ENCODE data around the gene SAMD11.
"Not testable (repeated sequence)": the region's sequence is repeated elsewhere in the genome, so short reads cannot be mapped to it uniquely, and the experiment has no call there.

SAMD11 gene

DNA sequence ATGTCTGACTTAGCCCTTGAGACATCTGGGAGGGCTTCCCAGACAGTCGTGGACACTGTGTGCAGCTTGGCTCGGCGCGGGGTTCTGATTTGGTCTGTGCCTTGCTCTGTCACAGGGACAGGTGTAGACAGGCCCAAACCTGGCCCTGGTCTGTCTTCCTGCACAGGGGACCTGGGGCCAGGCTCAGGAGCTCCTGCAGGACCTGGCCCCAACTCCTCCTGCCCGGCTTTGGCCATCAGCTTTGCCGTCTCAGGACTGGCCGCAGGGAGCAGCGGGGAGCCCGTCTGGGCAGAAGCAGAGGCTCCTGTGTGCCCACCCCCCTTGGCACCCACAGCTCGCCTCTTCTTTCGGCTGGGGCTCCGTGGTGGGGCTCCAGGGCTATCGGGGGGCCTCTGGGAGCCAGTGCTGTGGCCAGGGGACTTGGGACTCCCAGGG lies 56.4 kb downstream of the SAMD11 start:
- no peak for DNase-seq

DNA sequence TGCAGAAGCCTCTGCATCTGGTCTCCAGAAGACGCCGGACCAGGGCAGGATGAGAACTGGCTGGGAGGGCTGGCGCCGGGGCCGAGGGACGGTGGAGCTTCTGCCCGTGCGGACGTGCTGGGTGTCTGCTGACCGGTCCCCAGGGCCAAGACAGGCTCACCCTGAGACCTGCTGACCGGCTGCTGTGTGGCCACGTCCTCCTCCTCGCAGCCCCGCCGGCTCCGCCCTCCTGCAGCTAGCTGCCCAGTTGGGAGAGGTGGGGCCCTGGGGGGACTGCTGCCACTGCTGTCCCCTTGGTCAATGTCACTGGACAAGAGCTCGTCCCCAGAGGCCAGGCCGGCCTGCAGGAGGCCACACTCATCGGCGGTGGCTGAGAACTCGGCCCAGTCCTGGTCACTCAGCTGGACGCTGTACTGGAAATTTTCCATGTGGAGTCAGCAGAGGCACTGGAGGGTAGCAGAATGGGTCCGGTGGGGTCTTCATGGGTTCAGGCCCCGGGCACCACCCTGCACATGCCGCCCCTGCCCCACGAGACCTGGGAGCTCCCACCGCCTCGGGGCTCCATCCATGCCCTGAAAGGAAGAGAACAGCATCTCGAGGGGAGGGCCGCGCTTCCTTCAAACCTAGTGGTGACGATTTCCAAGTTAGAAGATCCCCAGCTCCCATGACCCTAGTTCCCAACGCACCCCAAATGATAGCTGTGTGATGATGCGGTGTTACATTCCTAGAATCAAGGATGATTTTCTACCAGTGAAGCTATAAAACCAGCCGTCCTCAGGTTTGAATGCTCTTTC lies 57.1 kb downstream of the SAMD11 start:
- DNase-seq = no peak

DNA sequence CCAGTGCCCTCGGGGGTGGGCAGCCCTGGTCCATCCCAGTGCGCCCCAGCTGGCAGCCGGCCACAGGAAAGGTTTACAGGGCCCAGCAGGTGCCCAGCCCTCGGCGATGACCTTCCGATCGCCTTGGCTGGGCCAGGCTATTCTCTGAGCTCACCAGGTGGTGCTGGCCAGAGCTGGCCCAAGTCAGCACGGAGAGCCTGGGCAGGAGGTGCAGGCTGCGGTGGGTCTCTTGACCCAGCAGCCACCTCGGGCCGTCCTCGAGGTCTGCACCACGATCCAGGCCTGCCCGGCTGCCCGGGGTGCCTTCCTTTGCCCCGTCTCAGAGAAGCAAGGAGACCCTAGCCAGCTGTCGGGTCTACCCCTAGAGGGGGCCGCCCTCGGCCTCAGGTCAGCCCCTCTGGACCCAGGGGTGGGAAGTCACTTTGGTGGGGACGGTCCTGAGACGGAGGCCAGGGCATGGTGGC lies 57.8 kb downstream of the SAMD11 start:
- DNase-seq = no peak

DNA sequence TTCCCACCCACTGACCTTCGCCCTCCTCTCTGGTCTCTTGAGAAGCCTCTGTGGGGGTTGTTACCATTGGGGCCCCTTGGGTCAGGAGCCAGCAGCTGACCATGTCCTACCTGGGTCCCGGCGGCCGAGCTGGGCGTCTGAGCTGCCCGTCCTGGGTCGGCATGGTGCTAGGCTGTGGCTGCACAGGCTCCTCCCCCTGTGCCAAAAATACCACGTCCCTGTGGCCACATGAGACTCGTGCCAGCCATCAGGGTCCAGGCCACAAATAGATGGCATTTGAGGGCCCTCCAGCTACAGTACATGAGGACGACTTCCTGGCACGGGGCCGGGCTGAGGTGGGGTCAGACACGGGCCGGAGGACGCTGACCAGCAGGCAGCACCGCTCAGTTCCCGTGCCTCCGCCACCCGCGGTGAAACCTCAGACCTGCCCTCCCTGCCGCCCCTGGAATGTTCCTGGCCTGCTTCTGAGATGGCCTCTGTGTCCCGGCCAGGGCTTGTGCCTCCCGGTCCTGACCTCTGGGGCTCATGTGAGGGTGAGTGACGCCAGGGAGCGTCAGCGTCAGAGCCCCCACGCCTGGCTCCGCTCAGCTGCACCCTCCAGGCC lies 58.3 kb downstream of the SAMD11 start, which contains the start of gene PERM1:
PERM1 (minus strand) TSS at position 139 of the 604 bp plus-strand sequence. CDS start 1,064 bp downstream, outside the sequence.
- DNase-seq = no peak

DNA sequence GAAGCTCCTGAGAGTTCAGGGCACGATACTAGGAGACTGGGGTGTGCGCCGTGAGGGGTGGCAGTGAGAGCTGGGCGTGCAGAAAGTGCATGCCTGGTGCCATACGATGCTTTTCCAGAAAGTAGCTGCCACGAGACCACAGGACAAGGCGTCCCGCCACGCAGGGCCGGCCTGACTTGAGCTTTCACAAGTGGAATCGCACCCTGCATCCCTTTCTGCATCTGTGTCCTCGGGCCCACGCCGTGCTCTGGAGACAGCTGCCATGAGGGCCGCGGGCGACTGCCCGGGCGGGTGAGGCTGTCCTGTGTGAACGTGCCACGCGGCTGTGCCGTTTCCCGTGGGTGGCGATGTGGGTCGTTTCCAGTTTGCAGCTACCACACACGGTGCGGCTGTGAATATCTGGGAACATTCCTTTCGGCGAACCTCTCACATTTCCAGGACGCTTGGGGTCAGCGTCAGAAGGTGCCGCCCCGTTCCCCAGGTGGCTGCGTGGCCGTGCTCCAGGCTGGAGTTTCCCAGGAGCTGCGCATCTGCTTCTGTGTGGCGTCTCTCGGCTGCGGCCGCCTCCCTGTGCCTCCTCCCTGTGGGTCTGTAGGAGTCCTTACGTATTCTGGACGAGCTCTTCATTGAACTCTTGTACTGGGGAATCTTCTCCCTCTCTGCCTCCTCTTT lies 59.2 kb downstream of the SAMD11 start:
- no peak for DNase-seq

DNA sequence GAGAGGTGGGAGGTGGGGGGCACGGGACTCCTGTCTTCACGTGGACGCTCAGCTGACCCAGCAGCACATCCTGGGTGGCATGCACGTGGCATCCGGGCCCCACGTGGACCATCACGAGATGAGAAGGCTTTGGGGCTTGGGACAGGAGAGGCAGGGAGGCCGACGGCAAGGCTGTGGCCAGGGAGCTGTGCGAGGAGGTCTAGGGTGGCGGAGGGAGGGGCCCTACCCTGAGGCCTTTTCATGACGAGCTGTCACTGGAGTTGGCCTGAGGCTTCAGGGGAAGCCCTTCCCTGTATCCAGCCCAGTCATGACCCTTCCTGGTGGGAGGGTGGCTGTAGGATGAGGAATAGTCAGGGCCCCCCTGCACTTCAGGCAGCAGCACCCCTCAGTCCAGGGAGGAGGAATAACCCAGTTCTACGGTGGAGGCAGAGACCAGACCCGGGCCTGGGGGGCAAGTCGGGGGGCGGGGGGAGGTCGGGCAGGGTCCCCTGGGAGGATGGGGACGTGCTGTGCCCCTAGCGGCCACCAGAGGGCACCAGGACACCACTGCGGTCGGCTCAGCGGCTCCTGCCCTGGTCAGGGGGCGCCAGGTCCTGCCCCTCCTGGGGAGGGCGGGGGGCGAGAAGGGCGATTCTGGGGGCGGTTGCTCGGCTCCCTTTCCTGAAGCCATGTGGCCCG lies 60.2 kb downstream of the SAMD11 start:
- DNase-seq = peak; percentile 36

DNA sequence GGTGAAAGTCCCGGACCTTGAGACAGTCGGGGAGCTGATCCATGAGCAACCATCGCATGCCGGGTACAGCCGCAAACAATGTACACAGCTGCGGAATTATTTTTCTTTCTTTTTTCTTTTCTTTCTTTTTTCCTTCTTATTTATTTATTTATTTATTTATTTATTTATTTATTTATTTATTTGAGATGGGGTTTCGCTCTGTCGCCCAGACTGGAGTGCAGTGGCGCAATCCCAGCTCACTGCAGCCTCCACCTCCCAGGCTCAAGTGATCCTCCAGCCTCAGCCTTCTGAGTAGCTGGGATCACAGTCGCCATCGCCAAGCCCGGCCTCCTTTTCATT lies 60.7 kb downstream of the SAMD11 start:
- no peak for DNase-seq

DNA sequence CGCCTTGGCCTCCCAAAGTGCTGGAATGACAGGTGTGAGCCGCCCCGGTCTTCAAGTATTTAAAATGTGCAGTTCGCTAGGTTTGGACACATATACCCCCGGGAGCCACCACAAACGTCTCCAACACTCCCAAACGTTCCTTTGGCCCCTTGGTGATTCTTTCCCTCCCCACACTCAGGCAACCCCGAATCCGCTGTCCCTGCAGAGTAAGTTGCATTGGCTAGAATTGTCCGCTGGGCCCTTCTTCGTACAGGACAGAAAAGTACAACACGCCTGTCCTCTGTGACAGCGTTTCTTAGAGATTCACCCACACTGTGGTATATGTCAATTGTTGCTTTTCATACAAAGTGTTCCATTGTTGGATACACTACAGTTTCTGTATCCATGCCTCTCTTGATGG lies 61.4 kb downstream of the SAMD11 start:
- no peak for DNase-seq

DNA sequence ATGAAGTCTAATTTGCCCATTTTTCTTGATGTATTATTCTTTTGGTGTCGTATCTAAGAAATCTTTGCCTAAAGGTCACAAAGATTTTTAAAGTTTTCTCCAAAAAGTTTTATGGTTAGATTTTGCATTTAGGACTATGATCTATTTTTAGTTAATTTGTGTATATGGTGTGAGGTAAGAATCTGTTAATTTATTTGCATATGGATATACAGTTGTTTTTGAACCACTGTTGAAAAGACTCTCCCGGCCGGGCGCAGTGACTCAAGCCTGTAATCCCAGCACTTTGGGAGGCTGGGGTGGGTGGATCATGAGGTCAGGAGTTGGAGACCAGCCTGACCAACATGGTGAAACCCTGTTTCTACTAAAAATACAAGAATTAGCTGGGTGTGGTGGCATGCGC lies 64.3 kb downstream of the SAMD11 start:
- DNase-seq = not testable (repeated sequence)

DNA sequence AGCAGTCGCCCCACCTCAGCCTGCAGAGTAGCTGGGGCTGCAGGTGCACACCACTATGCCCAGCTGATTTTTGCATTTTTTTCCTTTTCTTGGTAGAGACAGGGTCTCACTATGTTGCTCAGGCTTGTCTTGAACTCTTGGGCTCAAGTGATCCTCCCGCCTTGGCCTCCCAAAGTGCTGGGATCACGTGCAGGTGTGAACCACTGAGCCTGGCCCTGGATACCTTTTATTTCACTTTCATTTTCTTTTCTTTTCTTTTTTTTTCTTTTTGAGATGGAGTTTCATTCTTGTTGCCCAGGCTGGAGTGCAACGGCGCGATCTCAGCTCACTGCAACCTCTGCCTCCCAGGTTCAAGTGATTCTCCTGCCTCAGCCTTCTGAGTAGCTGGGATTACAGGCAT lies 67.6 kb downstream of the SAMD11 start:
- not testable (repeated sequence) for DNase-seq

DNA sequence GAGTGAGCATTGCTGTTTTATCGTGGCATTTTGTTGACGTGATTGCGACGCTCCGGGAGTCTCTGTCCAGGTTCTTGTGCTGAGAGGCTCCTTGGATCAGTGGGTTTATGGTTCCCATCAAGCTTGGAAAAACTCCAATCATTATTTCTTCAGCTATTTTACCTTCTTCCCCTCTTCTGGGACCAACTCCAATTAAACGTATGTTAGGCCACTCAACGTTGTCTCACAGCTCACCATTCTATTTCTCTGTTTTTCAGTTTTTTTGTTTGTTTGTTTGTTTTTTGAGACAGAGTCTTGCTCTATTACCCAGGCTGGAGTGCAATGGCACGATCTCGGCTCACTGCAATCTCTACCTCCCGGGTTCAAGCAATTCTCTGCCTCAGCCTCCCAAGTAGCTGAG lies 68.2 kb downstream of the SAMD11 start:
- DNase-seq = no peak

DNA sequence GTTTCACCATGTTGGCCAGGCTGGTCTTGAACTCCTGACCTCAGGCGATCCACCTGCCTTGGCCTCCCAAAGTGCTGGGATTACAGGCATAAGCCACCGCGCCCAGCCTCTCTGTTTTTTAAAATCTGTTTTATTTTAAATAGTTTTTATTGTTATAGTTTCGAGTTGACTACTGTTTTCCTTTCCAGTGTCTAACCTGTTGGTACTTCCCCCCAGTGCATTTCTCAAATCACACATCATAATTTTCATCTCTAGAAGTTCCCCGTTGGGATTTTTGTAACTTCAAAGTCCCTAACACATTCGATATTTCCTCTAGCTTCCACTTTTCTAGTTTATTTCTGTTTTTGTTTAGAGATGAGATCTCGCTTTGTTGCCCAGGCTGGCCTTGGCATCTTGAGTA lies 68.6 kb downstream of the SAMD11 start:
- no peak for DNase-seq

DNA sequence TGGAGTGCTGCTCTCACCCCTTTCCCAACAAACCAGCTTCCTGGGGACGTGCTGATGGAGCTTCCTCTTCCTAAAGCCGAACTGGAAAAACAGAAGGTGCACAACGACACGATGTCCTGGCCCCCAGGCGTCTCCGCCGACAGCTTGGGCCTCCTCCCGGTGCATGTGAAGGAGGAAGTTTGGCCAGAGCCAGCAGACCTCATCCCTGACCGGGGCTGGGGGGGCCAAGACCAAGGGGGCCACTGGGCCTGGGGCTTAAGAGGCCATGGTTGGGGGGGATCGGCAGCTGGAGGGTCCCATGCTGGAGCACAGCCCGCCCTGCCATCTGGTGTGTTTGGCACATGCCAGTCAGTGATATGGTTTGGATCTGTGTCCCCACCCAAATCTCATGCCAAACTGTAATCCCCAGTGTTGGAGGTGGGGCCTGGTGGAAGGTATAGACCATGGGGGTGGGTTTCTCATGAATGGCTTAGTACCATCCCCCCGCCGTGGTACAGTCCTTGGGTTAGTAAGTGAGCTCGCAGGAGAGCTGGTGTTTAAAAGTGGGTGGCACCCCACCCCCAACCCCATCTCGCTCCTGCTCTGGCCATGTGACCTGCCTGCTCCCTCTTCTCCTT lies 69.8 kb downstream of the SAMD11 start:
- no peak for DNase-seq

Data from activated effector memory CD4-positive, alpha-beta T cell treated with Interleukin-2 at 50 U/mL for 16 hours (primary cell).